Retinal pigment epithelial cell (primary cell): Measurements from ENCODE around the gene UBASH3B.

ENCODE experiments used
- DNase-seq: peaks from one replicate; pipeline ENCODE4 v3.0.0-alpha.2; 2010; ENCODE audit warnings: low read depth
- H3K4me3 ChIP-seq: 2 replicates; pipeline ENCODE4 v1.5.1; 2011; ENCODE audit warnings: mild to moderate bottlenecking, low read length, control low read depth, moderate library complexity
- TF ChIP-seq, protein P1 (sequence below): conservative IDR thresholded peaks from 2 replicates; pipeline ENCODE4 v1.5.1; 2011; ENCODE audit warnings: low read depth, low read length, control low read depth, inconsistent platforms

Gene UBASH3B

DNA sequence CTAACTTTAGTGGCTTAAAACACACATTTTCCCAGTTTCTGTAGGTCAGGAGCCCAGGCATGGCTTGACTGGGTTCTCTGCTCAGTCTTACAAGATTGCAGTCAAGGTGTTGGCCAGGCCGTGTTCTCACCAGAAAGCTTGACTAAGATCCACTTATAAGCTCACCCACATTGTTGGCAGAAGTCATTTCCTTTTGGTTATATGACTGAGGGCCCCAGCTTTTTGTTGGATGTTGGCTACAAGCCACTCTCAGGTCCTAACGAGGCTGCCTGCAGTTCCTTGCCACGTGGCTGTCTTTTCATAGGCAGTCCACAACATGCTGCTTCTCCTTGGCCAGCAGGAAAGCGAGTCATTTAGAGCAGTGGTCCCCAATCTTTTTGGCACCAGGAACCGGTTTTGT lies 103.5 kb downstream of the UBASH3B start:
- no peak overlapping the region for H3K4me3 ChIP-seq
- no peak for DNase-seq
- TF ChIP-seq, protein P1, sequence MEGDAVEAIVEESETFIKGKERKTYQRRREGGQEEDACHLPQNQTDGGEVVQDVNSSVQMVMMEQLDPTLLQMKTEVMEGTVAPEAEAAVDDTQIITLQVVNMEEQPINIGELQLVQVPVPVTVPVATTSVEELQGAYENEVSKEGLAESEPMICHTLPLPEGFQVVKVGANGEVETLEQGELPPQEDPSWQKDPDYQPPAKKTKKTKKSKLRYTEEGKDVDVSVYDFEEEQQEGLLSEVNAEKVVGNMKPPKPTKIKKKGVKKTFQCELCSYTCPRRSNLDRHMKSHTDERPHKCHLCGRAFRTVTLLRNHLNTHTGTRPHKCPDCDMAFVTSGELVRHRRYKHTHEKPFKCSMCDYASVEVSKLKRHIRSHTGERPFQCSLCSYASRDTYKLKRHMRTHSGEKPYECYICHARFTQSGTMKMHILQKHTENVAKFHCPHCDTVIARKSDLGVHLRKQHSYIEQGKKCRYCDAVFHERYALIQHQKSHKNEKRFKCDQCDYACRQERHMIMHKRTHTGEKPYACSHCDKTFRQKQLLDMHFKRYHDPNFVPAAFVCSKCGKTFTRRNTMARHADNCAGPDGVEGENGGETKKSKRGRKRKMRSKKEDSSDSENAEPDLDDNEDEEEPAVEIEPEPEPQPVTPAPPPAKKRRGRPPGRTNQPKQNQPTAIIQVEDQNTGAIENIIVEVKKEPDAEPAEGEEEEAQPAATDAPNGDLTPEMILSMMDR: no peak

DNA sequence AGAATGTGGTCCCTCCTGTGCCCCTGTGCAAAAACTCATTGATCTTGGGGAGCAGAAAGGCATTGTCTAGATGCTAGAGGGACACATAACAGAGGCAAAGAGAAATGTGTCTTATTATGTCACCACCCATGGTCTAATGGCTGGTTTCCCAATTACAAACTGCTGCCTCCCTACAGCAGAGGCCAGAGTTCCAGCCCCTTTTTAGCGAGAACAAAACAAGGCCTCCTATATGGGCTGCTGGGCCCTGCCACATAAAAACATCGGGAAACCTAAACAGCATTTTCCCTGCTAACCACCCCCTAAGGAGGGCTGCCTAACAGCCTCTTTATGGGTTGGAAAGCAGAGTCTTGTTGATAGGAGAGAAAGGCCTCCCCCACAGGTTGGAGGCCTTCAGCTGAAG lies 107.6 kb downstream of the UBASH3B start:
- H3K4me3 ChIP-seq: no peak overlapping the region
- no peak for DNase-seq
- TF ChIP-seq, protein P1: no peak

GRCh38 chr11:122764371-122765090 lies 109.0 kb downstream of the UBASH3B start:
- TF ChIP-seq, protein P1: no peak
- no peak for DNase-seq

DNA sequence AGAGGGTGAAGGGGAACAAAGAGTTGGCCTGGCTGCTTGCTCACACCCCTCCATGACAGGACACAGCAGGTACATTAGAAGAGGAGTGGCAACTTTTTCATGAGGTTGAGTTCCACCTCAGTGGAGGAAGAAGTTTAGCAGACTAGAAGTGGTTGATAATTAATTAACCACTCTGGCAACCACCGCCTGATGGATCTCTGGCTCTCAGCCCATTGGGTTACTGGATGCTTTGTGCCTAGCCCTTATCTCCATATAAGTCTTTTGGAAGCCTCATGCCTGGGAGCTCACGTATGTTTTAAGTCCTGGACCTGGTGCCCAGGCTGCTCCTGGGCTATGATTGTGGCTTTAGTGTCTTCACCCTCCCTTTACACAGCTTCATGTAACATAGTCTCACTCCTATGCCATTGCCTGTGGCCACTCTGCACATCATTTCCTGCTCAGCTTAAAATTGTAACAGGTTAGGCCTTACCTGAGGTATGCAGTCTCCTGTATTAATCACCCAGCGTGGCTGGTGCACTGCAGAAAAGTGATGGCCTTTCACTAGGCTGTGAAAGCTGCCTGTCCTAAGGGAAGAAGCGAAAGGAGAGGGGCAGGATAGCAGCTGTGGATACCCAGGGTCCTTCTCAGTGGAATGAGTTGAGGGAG lies 110.1 kb downstream of the UBASH3B start:
- H3K4me3 ChIP-seq: no peak overlapping the region
- TF ChIP-seq, protein P1: no peak
- DNase-seq: no peak

More at GRCh38 chr11:122764371-122765090, 109.0 kb downstream of the UBASH3B start:
- no peak overlapping the region for H3K4me3 ChIP-seq

DNA sequence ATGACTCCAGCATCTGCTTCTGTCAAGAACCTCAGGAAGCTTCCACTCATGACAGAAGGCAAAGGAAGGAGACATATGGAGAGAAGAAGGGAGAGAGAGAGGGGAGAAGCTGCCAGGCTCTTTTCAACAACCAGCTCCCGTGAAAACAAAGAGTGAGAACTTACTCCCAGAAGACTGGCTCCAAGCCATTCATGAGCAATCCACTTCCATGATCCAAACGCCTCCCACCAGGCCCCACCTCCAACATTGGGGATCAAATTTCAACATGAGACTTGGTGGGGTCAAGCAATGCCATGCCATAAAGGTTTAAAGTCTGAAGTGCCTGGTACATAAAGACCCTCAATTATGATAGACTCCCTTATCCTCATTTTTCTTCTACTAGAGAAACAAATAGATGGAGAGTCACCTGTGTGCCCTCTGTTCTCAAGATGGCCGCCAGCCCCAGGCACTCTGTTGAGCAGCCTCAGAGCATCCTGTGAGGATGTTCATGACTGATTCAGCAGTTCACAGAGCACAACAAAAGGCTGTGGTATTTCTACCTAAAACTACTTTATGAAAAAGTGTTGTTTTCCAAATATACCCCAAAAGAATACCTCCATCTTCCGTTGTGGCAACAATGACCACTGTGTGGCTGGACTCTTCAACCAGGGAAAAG lies 113.7 kb downstream of the UBASH3B start:
- H3K4me3 ChIP-seq: no peak overlapping the region
- TF ChIP-seq, protein P1: no peak
- DNase-seq: no peak

DNA sequence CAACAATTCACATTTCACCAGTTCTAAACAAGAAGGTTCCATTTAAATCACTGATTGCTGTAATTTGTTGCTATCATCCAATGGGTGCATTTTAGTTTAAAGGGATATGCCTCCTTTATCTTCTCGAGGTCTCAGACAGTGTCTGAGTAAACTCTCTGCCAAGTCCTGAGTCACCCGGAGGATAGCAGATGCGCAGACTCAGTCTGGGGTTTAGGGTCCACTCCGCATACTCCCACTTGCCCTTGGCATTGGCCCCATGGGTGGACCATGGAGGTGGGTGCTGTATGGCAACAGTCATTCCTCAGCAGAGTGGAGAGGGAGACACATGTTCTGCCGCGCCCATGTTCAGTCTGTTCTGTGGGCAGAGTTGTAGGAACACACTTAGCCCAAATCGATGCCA lies 117.4 kb downstream of the UBASH3B start:
- TF ChIP-seq, protein P1: no peak
- no peak for DNase-seq
- no peak overlapping the region for H3K4me3 ChIP-seq

GRCh38 chr11:122773781-122774266 lies 118.3 kb downstream of the UBASH3B start:
- H3K4me3 ChIP-seq: no peak overlapping the region
- no peak for DNase-seq
- TF ChIP-seq, protein P1: no peak
